ENCODE data around the gene TM4SF1. TPM values are rescaled to one million over a fixed set of nuclear protein-coding genes. Genes with fewer than 3 reads are reported as not detected.

Gene TM4SF1
- total RNA-seq, 1 donor from 2014 or later = not detected

- no peak overlapping the region for H3K27ac Mint-ChIP-seq (ENCODE audit: unreplicated experiment)
- H3K4me3 Mint-ChIP-seq (ENCODE audit: unreplicated experiment) = no peak overlapping the region
- no peak for DNase-seq
- H3K4me1 Mint-ChIP-seq (ENCODE audit: low read depth, unreplicated experiment) = no peaks in the 10 kb centered on the region
- TF ChIP-seq CTCF (IDR thresholded peaks at IDR 0.05; ENCODE audit: partially characterized antibody, unreplicated experiment) = no peak
- no peaks in the 10 kb centered on the region for H3K36me3 Mint-ChIP-seq (ENCODE audit: unreplicated experiment)
- H3K9me3 Mint-ChIP-seq (ENCODE audit: unreplicated experiment) = no peaks in the 10 kb centered on the region
- H3K27me3 Mint-ChIP-seq (ENCODE audit: unreplicated experiment) = no peaks in the 10 kb centered on the region
Measured at GRCh38 chr3:149330609-149331331, 46.7 kb downstream of the TM4SF1 start.

GRCh38 chr3:149327156-149327555, 50.3 kb downstream of the TM4SF1 start:
- Mint-ChIP-seq H3K4me3 (ENCODE audit: unreplicated experiment) (no peak overlapping the region), H3K36me3 (ENCODE audit: unreplicated experiment) (no peaks in the 10 kb centered on the region), H3K9me3 (ENCODE audit: unreplicated experiment) (no peaks in the 10 kb centered on the region), H3K27me3 (ENCODE audit: unreplicated experiment) (peaks cover 1% of the 10 kb centered on the region), H3K27ac (ENCODE audit: unreplicated experiment) (no peak overlapping the region), H3K4me1 (ENCODE audit: low read depth, unreplicated experiment) (no peaks in the 10 kb centered on the region)
- no peak for DNase-seq
- no peak for TF ChIP-seq CTCF (IDR thresholded peaks at IDR 0.05; ENCODE audit: partially characterized antibody, unreplicated experiment)

GRCh38 chr3:149325581-149325980, 51.9 kb downstream of the TM4SF1 start:
- no peak for TF ChIP-seq CTCF (IDR thresholded peaks at IDR 0.05; ENCODE audit: partially characterized antibody, unreplicated experiment)
- H3K4me3 Mint-ChIP-seq (ENCODE audit: unreplicated experiment) = no peak overlapping the region
- H3K27ac Mint-ChIP-seq (ENCODE audit: unreplicated experiment) = no peak overlapping the region
- no peaks in the 10 kb centered on the region for H3K9me3 Mint-ChIP-seq (ENCODE audit: unreplicated experiment)
- no peak for DNase-seq
- no peaks in the 10 kb centered on the region for H3K36me3 Mint-ChIP-seq (ENCODE audit: unreplicated experiment)
- H3K4me1 Mint-ChIP-seq (ENCODE audit: low read depth, unreplicated experiment) = no peaks in the 10 kb centered on the region
- peaks cover 1% of the 10 kb centered on the region for H3K27me3 Mint-ChIP-seq (ENCODE audit: unreplicated experiment)

GRCh38 chr3:149324332-149324731, 53.1 kb downstream of the TM4SF1 start:
- DNase-seq = no peak
- no peak overlapping the region for H3K27ac Mint-ChIP-seq (ENCODE audit: unreplicated experiment)
- no peaks in the 10 kb centered on the region for H3K36me3 Mint-ChIP-seq (ENCODE audit: unreplicated experiment)
- no peaks in the 10 kb centered on the region for H3K4me1 Mint-ChIP-seq (ENCODE audit: low read depth, unreplicated experiment)
- H3K4me3 Mint-ChIP-seq (ENCODE audit: unreplicated experiment) = no peak overlapping the region
- H3K9me3 Mint-ChIP-seq (ENCODE audit: unreplicated experiment) = no peaks in the 10 kb centered on the region
- peaks cover 1% of the 10 kb centered on the region for H3K27me3 Mint-ChIP-seq (ENCODE audit: unreplicated experiment)
- TF ChIP-seq CTCF (IDR thresholded peaks at IDR 0.05; ENCODE audit: partially characterized antibody, unreplicated experiment) = no peak

- no peak for DNase-seq
- Mint-ChIP-seq H3K27ac (ENCODE audit: unreplicated experiment) (no peak overlapping the region), H3K4me3 (ENCODE audit: unreplicated experiment) (no peak overlapping the region)
Measured at GRCh38 chr3:149321640-149322039, 55.8 kb downstream of the TM4SF1 start.

More at GRCh38 chr3:149321640-149322039, 55.8 kb downstream of the TM4SF1 start:
- Mint-ChIP-seq H3K4me1 (ENCODE audit: low read depth, unreplicated experiment) (no peaks in the 10 kb centered on the region), H3K9me3 (ENCODE audit: unreplicated experiment) (no peaks in the 10 kb centered on the region), H3K27me3 (ENCODE audit: unreplicated experiment) (peaks cover 1% of the 10 kb centered on the region), H3K36me3 (ENCODE audit: unreplicated experiment) (no peaks in the 10 kb centered on the region)
- TF ChIP-seq CTCF (IDR thresholded peaks at IDR 0.05; ENCODE audit: partially characterized antibody, unreplicated experiment) = no peak

Data from glutamatergic neuron (in vitro differentiated cells).